ENCODE measurements around the gene NSUN2.

- no peak for TF ChIP-seq CTCF (IDR thresholded peaks at IDR 0.05)
- no peak for TF ChIP-seq POLR2A (IDR thresholded peaks at IDR 0.05)
These were observed 438 bp downstream of the NSUN2 start for GRCh38 chr5:6632324-6632887.

Measured in uterus (tissue), 2 donors.